HL-60 (cell line): Measurements from ENCODE around the gene NARS2.

Source experiments
- GABPA ChIP-seq: IDR thresholded peaks from 2 replicates; pipeline ENCODE4 v1.6.1; 2012; ENCODE audit warnings: low read depth
- POLR2AphosphoS5 ChIP-seq: IDR thresholded peaks from 2 replicates; pipeline ENCODE4 v1.6.1; 2012; ENCODE audit warnings: low read depth
- SPI1 ChIP-seq: IDR thresholded peaks from 2 replicates; pipeline ENCODE4 v1.6.1; 2012; ENCODE audit warnings: low read depth, mild to moderate bottlenecking, borderline replicate concordance
- TF ChIP-seq, protein P1 (sequence below): IDR thresholded peaks from one replicate; pipeline ENCODE4 v1.5.1; 2011; ENCODE audit warnings: low read length, control low read depth, inconsistent platforms; ENCODE audit not compliant: insufficient read depth
- TF ChIP-seq, protein P2 (sequence below): IDR thresholded peaks from 2 replicates; pipeline ENCODE4 v1.6.1; 2012; ENCODE audit warnings: low read depth; ENCODE audit not compliant: insufficient replicate concordance

DNA sequence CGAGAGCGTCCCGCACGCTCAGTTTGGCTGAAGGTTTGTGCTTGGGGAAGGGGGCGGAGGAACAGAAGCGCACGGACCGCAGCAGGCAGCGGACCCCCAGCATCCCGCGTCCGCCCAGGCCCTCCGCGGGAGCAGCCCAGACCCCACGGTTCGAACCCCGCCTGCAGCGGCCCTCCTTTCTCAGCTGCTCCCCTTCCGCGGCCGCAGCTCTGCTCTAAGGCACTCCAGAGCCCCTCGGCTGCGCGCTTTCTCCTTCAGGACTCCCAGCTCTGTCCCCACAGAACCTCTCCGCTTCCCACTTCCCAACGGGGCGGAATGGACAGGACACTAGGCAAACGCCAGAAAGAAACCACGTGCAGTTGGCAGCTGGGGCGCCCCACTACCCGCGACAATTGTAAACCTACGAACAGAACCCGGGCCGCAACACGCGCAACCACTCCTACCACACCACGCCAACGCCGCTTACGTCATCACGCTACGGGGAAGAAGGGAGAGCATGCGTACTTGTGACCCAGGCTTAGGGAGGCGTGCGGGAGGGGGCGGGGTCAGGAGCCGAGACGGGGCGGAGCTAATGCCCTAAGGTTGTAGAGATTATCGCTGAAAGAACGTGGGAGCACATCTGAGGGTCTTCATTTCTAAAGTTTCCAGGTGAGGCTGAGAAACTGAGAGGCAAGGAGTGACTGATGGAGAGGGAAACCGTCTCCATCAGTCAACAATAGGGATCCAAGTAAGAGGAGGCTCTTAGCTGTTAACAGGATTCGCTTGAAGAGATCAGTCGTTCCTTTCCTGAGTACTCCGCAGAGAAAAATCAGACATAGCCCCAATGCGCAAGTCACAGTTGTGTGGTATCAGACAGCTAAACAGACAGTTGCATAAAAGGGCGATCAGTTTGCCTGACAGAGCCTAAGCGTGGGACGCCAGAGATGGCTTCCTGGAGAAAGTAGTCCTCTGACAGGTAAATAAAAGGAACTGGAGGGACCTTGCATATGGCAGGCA lies at the start of gene NARS2:
- TF ChIP-seq, protein P1, sequence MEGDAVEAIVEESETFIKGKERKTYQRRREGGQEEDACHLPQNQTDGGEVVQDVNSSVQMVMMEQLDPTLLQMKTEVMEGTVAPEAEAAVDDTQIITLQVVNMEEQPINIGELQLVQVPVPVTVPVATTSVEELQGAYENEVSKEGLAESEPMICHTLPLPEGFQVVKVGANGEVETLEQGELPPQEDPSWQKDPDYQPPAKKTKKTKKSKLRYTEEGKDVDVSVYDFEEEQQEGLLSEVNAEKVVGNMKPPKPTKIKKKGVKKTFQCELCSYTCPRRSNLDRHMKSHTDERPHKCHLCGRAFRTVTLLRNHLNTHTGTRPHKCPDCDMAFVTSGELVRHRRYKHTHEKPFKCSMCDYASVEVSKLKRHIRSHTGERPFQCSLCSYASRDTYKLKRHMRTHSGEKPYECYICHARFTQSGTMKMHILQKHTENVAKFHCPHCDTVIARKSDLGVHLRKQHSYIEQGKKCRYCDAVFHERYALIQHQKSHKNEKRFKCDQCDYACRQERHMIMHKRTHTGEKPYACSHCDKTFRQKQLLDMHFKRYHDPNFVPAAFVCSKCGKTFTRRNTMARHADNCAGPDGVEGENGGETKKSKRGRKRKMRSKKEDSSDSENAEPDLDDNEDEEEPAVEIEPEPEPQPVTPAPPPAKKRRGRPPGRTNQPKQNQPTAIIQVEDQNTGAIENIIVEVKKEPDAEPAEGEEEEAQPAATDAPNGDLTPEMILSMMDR, result no peak
- no peak for TF ChIP-seq GABPA
- TF ChIP-seq, protein P2, sequence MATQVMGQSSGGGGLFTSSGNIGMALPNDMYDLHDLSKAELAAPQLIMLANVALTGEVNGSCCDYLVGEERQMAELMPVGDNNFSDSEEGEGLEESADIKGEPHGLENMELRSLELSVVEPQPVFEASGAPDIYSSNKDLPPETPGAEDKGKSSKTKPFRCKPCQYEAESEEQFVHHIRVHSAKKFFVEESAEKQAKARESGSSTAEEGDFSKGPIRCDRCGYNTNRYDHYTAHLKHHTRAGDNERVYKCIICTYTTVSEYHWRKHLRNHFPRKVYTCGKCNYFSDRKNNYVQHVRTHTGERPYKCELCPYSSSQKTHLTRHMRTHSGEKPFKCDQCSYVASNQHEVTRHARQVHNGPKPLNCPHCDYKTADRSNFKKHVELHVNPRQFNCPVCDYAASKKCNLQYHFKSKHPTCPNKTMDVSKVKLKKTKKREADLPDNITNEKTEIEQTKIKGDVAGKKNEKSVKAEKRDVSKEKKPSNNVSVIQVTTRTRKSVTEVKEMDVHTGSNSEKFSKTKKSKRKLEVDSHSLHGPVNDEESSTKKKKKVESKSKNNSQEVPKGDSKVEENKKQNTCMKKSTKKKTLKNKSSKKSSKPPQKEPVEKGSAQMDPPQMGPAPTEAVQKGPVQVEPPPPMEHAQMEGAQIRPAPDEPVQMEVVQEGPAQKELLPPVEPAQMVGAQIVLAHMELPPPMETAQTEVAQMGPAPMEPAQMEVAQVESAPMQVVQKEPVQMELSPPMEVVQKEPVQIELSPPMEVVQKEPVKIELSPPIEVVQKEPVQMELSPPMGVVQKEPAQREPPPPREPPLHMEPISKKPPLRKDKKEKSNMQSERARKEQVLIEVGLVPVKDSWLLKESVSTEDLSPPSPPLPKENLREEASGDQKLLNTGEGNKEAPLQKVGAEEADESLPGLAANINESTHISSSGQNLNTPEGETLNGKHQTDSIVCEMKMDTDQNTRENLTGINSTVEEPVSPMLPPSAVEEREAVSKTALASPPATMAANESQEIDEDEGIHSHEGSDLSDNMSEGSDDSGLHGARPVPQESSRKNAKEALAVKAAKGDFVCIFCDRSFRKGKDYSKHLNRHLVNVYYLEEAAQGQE, result no peak
- peak; percentile 90 for TF ChIP-seq POLR2AphosphoS5
- peak; percentile 18; the same call in 1 of the 2 replicates for TF ChIP-seq SPI1
